ENCODE data around the gene TXNRD2.

DNA sequence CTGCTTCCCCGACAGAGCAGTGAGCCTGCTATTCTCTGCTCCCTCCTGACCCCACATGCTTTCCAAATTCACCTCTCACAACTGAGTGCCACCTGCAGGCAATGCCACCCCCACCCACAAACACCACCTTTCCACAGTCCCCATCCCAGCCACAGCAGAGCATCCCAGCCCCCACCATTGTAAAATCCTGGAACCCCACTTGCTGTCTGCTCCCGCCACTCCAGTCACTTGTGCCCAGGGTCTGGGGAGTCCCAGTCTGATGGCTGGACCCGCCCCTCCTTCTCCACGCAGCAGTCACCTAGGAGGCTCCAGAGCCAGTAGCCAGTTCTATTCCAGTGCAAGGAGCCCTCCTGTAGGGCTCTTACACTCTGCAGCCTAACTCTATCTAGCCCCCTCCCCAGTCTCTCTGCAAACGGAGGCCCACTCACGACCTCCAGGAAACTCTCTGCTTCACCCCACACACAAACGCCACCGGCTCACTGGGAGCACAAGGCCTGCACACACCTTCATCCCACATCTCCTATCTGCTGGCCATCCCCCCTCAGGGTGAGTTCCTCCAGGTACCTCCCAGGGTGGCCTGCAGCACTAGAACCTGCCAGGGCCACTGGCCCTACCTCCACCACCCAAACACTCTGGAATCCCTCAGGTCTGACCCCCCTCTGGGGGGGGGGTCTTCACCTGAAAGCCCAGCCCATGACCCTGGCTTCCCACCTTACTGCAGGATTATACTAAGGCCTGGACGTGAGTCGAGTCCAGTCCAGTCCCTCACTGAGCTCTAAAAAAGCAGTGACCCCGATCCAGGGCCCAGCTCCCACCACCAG, 88.3 kb downstream of the TXNRD2 start:
- no peak for TF ChIP-seq POLR2A (IDR thresholded peaks at IDR 0.05)
- TF ChIP-seq, protein P1, sequence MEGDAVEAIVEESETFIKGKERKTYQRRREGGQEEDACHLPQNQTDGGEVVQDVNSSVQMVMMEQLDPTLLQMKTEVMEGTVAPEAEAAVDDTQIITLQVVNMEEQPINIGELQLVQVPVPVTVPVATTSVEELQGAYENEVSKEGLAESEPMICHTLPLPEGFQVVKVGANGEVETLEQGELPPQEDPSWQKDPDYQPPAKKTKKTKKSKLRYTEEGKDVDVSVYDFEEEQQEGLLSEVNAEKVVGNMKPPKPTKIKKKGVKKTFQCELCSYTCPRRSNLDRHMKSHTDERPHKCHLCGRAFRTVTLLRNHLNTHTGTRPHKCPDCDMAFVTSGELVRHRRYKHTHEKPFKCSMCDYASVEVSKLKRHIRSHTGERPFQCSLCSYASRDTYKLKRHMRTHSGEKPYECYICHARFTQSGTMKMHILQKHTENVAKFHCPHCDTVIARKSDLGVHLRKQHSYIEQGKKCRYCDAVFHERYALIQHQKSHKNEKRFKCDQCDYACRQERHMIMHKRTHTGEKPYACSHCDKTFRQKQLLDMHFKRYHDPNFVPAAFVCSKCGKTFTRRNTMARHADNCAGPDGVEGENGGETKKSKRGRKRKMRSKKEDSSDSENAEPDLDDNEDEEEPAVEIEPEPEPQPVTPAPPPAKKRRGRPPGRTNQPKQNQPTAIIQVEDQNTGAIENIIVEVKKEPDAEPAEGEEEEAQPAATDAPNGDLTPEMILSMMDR (IDR thresholded peaks at IDR 0.05) = no peak

Data from right lobe of liver (tissue), 4 donors.